AG09319 (cell line): ENCODE results near the gene BPTF.
"Not testable (repeated sequence)": the region's sequence is repeated elsewhere in the genome, so short reads cannot be mapped to it uniquely, and the experiment has no call there.

Source experiments
- DNase-seq: peaks from one replicate; pipeline ENCODE4 v3.0.0-alpha.2; 2010; ENCODE audit warnings: low read depth; ENCODE audit errors: extremely low read depth
- CTCF ChIP-seq: IDR thresholded peaks from 2 replicates; pipeline ENCODE4 v1.5.1; 2011; ENCODE audit warnings: low read depth, mild to moderate bottlenecking, inconsistent platforms, low read length, moderate library complexity

The BPTF gene

DNA sequence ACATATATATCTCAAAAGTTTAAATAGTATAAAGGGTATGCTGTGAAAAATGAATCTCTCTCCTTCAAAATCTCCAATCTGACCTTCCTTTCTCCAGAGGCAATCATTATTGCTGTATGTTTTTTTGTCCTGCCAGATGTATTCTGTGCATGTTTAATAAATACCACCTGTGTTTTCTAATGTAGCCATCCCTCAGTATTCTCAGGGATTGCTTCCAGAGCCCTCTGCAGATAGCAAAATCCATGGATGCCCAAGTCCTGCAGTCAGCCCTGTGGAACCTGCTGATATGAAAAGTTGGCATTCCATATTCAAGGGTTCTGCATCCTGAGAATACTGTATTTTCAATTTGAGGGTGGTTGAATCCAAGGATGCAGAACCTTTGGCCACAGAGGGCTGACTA is 42.9 kb downstream of the BPTF start:
- no peak for DNase-seq
- no peak for TF ChIP-seq CTCF

GRCh38 chr17:67879662-67880061 is 54.4 kb downstream of the BPTF start:
- DNase-seq: no peak
- TF ChIP-seq CTCF: no peak

- TF ChIP-seq CTCF: no peak
- DNase-seq: no peak
These were observed 55.8 kb downstream of the BPTF start for GRCh38 chr17:67881083-67881482.

GRCh38 chr17:67884741-67885140 is 59.4 kb downstream of the BPTF start:
- TF ChIP-seq CTCF: no peak
- no peak for DNase-seq

GRCh38 chr17:67891481-67892119 is 66.3 kb downstream of the BPTF start:
- DNase-seq: peak; percentile 19

DNA sequence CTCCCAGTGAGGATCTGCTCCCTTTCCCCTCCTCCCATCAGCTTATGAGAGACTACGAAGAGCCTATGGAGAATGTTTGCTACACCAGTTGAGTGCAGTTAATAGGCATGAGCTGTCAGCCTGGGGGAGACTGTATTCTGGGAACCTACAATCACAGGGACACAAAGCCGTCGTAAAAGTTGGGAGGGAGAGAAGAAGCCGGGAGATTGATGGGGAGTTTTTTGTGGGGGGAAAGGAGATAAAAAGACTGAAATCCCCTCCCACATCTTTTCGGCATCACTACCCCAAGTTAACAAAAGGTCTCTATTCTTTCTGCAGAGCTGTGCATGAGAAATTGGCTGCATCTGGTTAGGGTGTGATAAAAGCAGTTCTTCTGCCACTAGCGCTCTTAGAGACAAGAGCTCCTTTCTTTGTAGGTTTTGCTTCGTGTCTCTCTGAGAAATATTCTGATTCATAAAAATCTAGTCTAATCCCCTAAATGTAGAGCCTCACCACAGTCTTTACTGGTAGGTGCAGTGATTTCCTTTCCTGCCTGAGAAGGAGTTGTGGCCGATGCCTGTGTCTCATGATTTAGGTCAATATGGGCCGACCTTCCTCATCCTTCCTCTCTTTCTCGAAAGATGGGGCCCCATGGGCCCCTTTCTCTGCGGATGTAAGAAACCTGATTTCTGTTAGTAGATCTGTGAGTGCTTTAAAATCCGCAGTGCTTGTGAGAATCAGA is 77.4 kb downstream of the BPTF start:
- TF ChIP-seq CTCF: no peak
- DNase-seq: no peak

More at GRCh38 chr17:67891481-67892119, 66.3 kb downstream of the BPTF start:
- peak; percentile 38 for TF ChIP-seq CTCF

GRCh38 chr17:67905298-67905697 is 80.0 kb downstream of the BPTF start:
- DNase-seq: not testable (repeated sequence)

- not testable (repeated sequence) for DNase-seq
These were observed 85.0 kb downstream of the BPTF start for GRCh38 chr17:67910117-67910803.
